HG03135 (cell line): ENCODE results near the gene LRP2BP.
"Not testable (repeated sequence)": the region's sequence is repeated elsewhere in the genome, so short reads cannot be mapped to it uniquely, and the experiment has no call there.

Source experiments
- ATAC-seq: cut with Tn5 transposase; IDR thresholded peaks from one replicate; pipeline ENCODE4 v1.9.1; 2021; ENCODE audit warnings: mild to moderate bottlenecking, moderate library complexity; ENCODE audit not compliant: unreplicated experiment

The LRP2BP gene

DNA sequence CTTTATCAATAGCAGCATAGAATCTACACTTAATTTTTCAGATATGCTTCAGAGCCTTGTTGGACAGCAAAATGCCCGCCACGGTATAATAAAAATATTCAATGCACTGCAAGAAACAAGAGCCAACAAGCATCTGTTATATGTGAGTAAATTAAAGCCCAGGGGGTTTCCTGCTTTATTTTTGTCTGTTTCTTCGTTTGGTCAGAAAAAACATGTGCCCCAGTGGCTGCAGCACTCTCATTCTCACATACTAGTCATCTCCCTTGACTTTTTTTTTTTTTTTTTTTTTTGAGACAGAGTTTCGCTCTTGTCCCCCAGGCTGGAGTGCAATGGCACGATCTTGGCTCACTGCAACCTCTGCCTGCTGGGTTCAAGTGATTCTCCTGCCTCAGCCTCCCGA, 33.2 kb downstream of the LRP2BP start:
- not testable (repeated sequence) for ATAC-seq

DNA sequence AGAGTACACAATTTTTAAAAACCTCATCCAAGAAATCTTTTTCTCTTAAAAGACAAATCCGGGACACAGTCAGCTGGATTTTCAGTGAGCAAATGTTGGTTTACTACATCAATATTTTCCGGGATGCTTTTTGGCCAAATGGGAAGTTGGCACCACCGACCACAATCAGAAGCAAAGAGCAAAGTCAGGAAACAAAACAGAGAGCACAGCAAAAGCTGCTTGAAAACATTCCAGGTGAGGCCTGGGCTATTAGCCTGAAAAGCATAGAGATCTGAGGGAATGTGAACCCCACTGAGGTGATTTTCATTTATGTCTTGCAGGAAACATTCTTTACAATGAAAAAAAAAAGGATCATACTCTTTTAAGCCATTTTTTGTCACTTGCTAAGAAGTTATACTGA, 33.9 kb downstream of the LRP2BP start:
- ATAC-seq = no peak

DNA sequence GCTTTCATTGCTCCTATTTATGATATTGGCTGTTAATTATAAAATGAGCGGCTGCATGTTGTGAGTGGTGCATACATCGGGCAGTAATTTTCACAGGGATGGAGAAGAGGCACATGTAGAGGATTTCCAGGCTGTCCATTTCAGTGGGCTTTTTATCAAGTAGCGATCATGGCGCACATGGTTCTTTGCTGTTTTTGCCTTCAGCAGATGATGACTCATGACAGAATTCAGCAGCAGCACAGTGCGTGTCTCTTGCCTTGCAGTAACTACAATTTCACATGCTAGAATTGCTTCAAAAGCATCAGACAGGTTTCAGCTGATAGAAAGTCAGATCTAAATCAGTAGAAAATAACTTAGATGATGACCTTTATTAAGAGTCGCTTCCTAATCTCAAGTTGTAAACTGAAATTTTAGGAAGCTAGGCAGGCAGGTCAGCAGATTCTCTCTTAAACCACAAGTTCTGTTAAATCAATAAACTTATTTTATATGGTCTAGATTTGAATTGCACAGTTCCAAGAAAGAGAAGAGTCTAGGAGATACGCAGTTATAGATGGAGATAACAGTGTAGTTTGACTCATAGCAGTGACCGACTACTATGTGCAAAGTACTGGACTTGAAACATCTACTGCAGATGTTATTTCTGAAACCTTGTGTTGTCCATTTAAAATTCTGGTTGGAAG, 35.8 kb downstream of the LRP2BP start:
- no peak for ATAC-seq

DNA sequence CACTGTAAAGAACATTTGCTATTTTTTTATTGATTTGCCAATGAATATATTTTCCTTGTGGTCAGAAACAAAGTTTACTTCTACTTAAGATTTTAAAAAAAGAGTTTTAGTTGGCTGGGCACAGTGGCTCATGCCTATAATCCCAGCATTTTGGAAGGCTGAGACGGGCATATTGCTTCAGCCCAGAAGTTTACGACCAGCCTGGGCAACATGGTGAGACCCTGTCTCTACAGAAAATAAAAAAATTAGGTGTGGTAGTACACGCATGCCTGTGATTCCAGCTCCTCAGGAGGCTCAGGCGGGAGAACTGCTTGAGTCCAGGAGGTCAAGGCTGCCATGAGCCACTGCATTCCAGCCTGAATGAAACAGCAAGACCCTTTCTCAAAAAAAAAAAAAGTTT, 36.8 kb downstream of the LRP2BP start:
- no peak for ATAC-seq

DNA sequence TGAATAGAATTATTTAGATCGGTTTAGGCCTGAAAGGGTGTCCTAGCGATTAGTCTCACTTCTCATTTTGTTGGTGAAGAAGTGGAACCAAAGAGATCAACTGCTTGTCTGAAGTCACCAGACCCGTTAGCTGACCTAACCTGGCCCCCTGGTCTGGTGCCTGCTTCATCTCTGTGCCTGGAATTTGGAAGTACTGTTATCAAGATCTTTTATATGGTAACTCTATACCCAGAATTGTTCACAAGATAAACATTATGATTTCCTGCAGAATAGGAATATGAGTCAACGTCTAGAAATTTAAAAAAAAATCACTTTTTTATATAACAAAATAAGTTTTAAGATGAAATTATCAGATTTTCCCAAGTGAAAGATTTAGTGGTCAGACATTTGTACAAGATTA, 37.2 kb downstream of the LRP2BP start:
- no peak for ATAC-seq

DNA sequence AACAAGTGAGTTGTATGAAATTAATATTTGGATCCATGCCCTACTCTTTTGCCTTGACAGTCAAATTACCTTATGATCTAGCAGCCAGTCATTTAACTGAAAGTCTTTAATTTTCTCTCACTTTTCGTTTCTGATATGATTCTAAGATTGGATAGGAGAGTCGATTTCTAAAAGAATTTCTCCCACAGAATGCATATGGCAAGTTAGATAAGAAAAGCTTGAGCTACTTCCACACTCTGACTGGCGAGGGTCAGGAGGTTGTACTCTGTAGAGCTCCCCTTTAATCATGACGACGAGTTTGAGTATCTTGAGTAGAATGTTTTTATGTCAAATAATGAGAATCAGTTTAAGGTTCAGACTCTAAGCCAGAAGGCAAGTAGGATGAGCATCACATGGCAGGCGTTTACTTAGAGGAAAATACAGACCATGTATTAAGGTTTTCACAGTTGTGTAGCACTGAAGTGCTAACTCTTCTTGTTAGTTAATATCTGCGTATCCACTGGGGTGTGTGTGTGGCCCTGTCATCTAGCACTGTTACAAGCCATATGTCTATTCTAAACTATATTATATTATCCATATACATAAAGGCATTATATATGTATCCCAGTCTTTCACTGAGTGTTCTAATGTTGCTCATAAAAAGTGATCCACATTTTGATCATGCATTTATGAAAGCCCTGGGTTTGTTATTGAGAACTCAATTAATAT, 37.8 kb downstream of the LRP2BP start:
- no peak for ATAC-seq

DNA sequence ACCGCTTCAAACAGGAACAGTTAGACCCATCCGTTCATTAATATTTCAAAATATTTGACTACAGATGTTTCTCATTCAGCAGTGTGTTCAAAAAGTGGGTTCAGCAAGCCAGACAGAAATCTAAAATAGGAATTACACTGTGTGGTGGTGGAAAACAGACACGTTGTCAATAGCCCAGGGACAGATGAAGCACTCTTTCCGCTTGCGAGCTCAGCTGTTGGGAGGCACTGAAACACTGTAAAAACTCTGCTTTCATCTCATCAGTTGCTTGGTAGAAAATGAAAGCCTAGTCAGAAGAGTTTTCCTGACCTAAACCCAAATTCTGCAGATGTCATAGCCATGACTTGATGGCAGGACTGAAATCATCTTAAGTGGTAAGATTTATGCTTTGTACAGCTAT, 38.5 kb downstream of the LRP2BP start:
- no peak for ATAC-seq

DNA sequence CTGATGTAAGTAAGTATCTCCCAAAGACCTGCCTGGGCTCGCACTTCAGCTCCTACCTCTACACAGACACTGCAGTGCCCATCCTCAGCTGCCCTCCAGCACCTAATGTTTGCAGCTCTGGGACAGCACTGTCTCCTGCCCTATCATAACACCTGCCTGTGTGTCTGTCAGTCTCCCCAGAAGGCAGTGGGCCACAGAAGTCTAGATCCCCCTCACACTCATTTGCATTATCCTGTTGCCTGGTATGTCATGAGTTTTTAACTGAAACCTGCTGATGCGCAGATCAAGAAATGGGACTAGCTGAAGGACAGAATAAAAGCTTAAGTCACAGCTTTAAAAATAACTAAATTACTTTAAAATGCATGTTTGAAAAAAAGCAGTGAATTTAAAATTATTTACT, 43.0 kb downstream of the LRP2BP start:
- ATAC-seq = no peak

DNA sequence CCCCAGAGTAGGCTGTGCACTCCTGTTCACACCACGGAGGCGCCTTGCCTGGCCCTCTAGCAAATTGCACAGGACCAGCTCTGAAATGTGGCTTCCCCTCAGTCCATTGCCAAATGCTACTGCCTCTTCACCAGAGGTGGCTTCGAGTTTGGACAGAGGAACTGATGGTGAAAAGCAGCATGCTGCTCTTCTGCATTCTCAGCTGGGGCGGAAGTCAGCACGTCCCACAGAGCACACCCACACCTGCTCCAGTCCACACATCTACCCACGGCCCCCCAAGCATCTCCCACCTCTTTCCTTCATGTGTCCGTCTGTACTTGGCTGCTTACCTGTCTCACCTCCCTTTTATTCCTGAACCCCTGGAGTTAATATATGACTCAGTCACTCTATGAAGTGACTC, 43.5 kb downstream of the LRP2BP start:
- ATAC-seq = no peak

DNA sequence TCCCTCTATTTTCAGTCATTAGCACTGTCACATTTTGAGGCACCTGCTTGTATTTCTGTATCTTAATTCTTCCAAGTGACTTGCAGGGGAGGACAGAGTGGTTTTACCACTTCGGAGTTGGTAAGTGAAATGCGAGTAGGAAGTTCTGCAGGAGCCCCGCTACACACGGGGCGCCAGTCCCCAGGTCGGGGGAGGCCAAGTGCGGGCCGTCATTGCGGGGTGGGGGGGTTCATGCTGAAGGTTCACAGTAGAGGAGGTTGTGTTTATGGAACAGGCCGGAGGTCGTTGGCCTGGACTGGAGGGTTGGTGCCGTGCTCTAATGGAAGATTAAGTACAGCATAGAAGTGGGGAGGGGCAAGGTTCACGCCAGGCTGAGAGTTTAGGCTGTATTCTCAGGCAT, 44.0 kb downstream of the LRP2BP start:
- ATAC-seq = no peak

DNA sequence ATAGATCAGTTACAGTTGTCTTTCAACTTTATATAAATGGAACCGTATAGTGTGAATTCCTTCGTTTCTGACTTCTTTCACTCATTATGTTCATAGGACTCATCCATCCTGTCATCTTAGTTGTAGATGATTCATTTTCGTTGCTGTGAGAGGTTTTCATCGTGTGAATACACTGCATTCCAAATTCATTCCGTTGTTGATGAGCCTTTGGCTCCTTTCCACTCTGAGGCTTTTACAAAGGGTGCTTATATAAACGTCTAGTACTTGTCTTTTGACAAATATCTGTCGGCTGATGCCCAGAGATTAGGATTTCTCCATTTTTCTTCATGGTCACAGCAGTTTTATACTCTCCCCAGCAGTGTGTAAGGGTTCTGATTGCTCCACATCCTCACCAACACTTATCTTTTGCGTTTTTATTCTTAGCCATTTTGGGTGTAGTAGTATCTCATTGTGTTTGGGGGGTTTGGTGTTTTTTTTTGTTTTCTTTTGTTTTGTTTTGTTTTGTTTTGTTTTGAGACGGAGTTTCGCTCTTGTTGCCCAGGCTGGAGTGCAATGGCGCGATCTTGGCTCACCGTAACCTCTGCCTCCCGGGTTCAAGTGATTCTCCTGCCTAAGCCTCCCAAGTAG, 48.6 kb downstream of the LRP2BP start:
- ATAC-seq = no peak

DNA sequence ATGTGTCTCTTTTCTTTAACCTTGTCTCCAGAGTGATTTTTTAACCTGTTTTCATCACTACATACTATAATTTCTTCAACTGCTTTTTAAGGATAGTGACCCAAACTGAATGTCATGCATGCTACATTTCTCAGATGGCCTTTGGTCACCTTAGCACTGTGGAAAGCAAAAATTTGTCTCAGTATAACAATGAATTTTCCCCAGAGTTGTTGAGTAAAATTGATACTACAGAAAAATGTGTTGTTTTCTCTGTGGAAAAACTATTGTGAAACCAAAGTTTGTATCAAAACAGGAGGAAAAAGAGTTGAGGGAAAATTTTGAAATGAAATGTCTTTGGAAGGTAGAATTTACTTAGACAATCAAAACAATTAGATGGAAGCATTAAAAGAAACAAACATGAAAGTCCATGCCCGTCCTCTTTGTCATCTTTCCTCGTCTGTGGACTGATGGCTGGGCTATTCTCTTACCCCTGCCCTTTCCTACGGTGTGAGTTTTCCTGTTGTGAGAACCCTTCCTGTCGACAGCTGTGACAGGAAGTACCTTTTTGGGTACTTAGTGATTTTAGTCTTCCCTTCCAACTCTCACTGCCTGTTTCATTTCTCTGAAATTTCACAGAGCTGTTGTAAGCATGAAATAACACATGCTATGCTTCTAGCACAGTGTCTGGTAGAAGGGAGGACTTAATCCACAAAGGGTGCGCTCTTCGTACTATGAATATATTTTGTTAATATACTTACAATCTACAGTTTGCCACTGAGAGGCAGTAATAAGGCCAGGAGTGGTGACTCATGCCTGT, 50.8 kb downstream of the LRP2BP start:
- ATAC-seq = peak; percentile 50

DNA sequence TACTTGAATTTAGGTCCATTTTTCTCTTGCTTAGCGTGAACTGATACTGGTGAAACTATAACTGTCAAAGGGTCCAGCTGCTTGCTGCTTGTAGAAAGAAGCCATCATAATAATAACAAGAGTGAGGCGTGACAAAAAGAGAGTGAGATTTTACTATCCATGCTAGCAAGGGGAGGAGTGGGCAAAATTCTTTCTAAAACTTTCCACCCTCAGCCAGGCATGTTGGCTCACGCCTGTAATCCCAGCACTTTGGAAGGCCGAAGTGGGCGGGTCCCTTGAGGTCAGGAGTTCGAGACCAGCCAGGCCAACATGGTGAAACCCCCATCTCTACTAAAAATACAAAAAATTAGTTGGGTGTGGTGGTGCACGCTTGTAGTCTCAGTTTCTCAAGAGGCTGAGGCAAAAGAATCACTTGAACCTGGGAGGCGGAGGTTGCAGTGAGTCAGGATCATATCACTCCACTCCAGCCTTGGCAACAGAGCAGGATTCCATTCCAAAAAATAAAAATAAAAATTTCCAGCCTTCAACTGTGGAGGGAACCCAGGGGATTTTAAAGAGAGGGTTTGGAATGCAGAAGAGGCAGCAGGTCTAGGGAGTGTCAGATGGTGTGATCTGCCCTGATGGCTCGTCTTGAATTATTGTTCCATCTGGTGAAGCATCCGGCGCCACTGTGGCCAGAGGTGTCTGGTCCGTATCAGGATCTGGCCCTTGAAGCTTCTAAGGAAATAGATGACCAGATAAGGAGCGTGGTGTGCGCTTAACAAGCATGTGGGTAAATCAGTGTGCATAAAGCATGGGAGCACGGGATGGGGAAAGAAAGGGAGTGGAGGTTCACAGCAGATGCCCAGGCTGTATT, 51.8 kb downstream of the LRP2BP start:
- ATAC-seq = no peak

DNA sequence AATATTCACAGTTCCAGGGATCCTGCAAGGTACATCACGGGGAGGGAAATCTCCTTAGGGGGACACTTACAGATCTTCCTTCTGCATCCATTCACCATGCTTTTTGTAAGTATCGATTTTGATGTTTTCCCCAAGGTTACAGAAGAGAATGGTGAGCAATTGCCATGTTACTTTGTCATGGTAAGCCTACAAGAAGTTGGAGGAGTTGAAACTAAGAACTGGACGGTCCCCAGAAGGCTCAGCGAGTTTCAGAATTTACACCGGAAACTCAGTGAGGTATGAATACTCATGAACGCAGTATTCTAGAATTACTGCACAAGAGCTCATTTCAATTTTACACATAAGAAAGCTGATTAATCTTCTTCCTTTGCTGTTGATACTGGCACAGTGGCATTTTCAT, 53.9 kb downstream of the LRP2BP start:
- peak; percentile 42 for ATAC-seq

DNA sequence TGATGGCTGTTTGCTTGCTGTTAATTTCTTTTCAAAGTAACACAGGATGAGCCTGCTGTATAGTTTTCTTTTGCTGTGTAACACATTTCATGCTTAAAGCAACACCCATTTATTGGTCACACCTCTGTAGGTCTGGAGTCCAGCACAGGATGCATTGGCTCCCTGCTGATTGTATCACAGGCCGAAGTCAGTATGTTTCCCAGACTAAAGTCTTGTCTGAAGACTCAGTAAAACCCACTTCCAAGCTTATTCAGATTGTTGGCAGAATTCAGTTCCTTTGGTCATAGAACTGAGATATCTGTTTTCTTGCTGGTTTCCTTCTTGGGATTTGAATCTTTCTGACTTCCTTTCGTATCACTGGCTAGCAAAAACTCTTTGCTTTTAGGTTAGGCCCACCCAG, 54.3 kb downstream of the LRP2BP start:
- no peak for ATAC-seq

DNA sequence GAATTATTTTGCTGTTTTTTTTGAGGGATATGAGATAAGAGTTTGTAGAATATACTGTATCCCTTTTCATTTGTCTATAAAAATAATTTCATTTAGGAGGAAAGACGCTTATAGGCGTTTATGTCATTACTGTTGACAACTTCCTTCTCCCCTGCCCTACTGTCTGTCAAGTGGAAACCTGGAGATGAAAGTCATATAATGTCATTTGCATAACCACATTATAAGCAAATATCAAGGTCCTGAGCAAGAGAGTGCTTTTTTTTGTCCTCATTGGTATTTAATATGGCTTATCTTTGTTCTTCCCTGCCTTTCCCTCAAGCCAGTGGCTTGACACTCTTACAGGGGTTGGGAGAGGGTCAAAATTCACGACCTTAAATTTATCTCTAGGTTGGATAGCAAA, 55.8 kb downstream of the LRP2BP start:
- ATAC-seq = no peak

DNA sequence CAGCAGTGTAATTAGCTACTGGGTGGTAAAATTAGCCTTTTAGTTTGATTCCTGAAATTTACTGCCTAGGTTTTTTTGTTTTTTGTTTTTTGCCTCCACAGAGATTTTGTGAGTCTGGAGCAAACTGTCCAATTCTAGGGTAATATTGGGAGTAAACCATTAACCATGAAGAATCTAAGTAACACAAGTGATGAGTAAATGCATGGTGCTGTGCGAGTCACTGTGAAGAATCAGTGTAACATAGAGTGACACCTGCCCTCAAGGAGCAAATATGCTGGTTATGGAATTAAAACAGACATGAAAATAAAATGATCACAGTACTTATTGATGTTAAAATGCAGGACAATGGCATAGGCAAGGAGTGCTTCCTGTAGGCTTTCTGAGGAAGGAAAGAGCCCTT, 60.1 kb downstream of the LRP2BP start:
- ATAC-seq = no peak

DNA sequence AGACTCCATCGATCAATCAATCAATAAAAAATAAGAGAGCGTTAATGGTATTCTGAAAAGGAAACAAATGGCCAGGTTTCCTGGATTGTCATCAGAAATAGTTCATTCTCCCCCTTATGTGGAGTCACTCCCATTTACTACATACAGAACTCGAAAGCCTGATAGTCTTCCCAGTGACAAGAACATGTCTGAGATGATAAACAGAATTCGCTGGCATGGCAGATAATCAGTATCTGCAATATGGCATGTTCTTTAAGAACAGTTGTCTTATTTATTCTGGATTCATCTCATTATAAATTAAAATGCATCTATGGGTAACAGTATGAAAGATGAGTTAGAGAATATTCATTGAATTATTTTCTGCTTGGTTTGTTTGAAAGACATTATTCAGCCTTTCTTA, 61.4 kb downstream of the LRP2BP start:
- no peak for ATAC-seq

DNA sequence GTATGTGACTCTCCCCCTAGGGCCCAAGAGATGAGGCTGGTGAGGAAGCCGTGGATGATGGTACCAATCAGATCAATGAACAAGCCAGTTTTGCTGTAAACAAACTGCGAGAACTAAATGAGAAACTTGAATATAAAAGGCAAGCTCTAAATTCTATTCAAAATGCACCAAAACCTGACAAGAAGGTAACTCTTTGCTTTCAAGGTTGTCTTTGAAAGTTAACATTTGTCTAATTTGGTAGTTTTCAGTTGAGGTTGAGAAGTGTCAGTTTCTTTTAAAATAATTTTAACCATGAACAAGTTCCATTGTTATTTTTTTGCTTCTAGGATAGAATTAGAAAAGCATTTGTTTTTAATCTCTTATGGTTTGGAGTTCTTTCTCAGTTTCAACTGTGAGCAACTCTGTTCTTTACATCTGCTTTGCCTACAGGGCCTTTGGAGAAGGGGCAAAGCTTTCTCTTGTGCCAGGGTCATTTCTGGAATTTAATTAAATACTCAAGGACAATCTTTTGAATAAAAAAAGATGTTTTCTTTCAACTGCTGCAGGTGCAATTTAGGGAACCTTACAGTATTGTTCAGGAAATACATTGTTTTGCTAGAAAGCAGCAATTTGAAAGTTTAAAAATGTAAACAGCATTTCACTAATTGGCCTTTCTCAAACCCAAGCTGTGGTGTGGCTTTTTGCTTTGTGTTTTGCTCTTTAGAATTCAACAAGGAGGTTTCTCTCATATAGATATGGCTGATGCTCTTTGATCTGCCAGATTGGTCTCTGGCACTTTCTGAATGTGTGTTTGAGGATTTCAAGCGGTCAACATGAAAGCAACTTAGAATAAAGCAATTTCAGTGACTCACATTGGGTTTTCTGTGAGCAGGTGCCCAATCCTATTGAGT, 62.9 kb downstream of the LRP2BP start:
- peak; percentile 66 for ATAC-seq
